CD4-positive, CD25-positive, alpha-beta regulatory T cell (primary cell): ENCODE data around the gene STAB2. TPM values are rescaled to one million over a fixed set of nuclear protein-coding genes. Genes with fewer than 3 reads are reported as not detected.

Experiments used
- ATAC-seq, 2 donors: fragments of 150-1000 bp; cut with Tn5 transposase; one replicate each; pipeline ENCODE4 v1.10.0; 2021; ENCODE audit warnings: low read depth in 2 of 2, moderate number of reproducible peaks in 2 of 2, moderate library complexity in 1 of 2
- DNase-seq, 3 donors: peaks; one replicate each; pipeline versions ENCODE4 v3.0.0 to v3.0.0-alpha.2; 2012 to 2022; ENCODE audit warnings: mixed read lengths in 1 of 3
- H3K27ac ChIP-seq: one replicate; pipeline ENCODE4 v1.7.0; 2013; ENCODE audit warnings: mild to moderate bottlenecking, low read length; ENCODE audit not compliant: insufficient read depth, poor library complexity, severe bottlenecking
- H3K27me3 ChIP-seq: one replicate; pipeline ENCODE4 v1.7.0; 2013; ENCODE audit warnings: low read length; ENCODE audit not compliant: control insufficient read depth, insufficient read depth
- H3K36me3 ChIP-seq: one replicate; pipeline ENCODE4 v1.7.0; 2013; ENCODE audit warnings: mild to moderate bottlenecking, low read length, moderate library complexity; ENCODE audit not compliant: control insufficient read depth, insufficient read depth
- H3K4me1 ChIP-seq: 2 replicates; pipeline ENCODE4 v1.7.0; 2013; ENCODE audit warnings: mild to moderate bottlenecking, low read length; ENCODE audit not compliant: insufficient read depth, control insufficient read depth, poor library complexity, severe bottlenecking
- H3K4me3 ChIP-seq: one replicate; pipeline ENCODE4 v1.7.0; 2013; ENCODE audit warnings: low read depth, mild to moderate bottlenecking, low read length, moderate library complexity
- H3K9me3 ChIP-seq, 2 experiments: 1 replicate in 1 of 2; 2 replicates in 1 of 2; pipeline ENCODE4 v1.7.0; 2013; ENCODE audit warnings: low read length in 2 of 2, mild to moderate bottlenecking in 1 of 2, moderate library complexity in 1 of 2; ENCODE audit not compliant: control insufficient read depth in 2 of 2
- H3K27ac Mint-ChIP-seq, 3 donors: one replicate each; pipeline ENCODE4 v1.8.0; 2020 to 2022; ENCODE audit warnings: mild to moderate bottlenecking in 3 of 3, mixed read lengths in 3 of 3, moderate library complexity in 2 of 3
- H3K27me3 Mint-ChIP-seq: one replicate; pipeline ENCODE4 v1.8.0; 2022; ENCODE audit warnings: mild to moderate bottlenecking, mixed read lengths
- H3K36me3 Mint-ChIP-seq: one replicate; pipeline ENCODE4 v1.8.0; 2020; ENCODE audit warnings: mixed read lengths
- H3K4me1 Mint-ChIP-seq, 4 donors: one replicate each; pipeline ENCODE4 v1.8.0; 2020 to 2022; ENCODE audit warnings: mixed read lengths in 4 of 4, mild to moderate bottlenecking in 1 of 4
- H3K4me3 Mint-ChIP-seq, 4 donors: one replicate each; pipeline ENCODE4 v1.8.0; 2020 to 2022; ENCODE audit warnings: mild to moderate bottlenecking in 4 of 4, mixed read lengths in 4 of 4, moderate library complexity in 3 of 4
- H3K9me3 Mint-ChIP-seq, 7 donors: one replicate each; pipeline ENCODE4 v1.8.0; 2020 to 2022; ENCODE audit warnings: mixed read lengths in 7 of 7, mild to moderate bottlenecking in 3 of 7, moderate library complexity in 2 of 7
- polyA plus RNA-seq, 4 donors: library from polyadenylated mRNA; unstranded; fragments of 300-500 nt; fragmentation: Illumina TruSeq; gene quantifications; one replicate each; pipeline ENCODE4 v1.2.3, GENCODE V29; 2021
- total RNA-seq: library from RNA; stranded (reverse); gene quantifications from one replicate; pipeline ENCODE4 v1.2.3, GENCODE V29; 2022

STAB2 gene
- total and polyA plus RNA-seq, 5 donors from 2014 or later = not detected

DNA sequence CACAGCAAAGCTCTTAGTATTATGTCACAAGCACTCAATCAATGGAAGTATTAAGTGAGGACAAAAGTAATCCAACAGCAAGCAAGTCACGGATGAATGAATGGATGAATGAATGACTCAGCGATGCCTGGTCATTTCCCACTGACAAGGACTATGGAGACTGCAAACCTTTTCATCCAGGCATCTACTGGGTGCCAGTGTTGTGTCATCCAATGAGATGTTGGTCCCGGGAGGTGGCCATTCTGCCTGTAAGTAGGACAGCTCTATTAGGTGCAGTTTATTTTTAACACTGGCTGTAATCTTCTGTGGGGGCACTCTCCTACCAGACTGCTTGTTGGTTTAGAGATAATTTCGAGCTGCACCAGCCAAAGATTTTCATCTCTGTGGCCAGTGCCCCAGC, 39.4 kb downstream of the STAB2 start:
- Mint-ChIP-seq H3K27ac (no peak overlapping the region), H3K9me3 (peaks cover 0 to 5% (median 0%) of the 10 kb centered on the region in 7 donors), H3K4me3 (no peak overlapping the region), H3K36me3 (no peaks in the 10 kb centered on the region), H3K27me3 (peaks cover 8% of the 10 kb centered on the region), H3K4me1 (no peaks in the 10 kb centered on the region)
- DNase-seq = no peak
- no peak overlapping the region for H3K4me3 ChIP-seq
- no peak for ATAC-seq
- H3K27me3 ChIP-seq = no peaks in the 10 kb centered on the region
- H3K36me3 ChIP-seq = no peaks in the 10 kb centered on the region
- H3K9me3 ChIP-seq = no peaks in the 10 kb centered on the region
- H3K27ac ChIP-seq = no peak overlapping the region
- no peaks in the 10 kb centered on the region for H3K4me1 ChIP-seq

DNA sequence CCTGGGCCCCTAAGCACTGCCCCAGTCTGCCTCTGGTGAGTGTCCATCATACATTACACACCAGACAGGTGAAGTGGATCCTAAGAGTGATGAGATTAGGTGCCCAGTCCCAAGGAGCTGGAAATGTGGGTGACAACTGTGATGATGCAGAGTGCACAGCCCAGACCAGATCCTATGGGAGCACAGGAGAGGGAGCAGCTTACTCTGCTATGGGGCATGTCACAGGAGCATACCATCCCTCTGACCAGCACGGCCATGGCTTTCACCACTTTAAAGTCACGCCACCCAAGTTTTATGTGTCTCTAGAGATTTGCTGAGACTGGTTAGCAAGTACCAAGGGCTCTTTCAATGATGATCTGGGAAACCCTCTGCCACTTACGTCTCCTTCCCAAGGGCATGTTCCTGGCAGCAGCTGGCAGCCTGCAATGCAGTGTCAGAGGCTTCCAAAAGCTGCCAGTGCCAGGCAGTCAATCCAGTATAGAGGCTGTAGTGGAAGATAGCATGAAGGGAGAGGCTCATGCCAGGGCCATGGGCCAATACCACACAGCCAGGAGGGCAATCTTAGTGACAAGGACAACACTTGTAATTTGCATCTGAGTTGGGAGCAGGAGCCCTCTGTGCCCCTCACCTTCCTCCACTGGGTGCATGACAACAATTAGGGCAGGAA, 40.2 kb downstream of the STAB2 start:
- Histone ChIP-seq H3K9me3 (no peaks in the 10 kb centered on the region), H3K4me1 (no peaks in the 10 kb centered on the region), H3K36me3 (no peaks in the 10 kb centered on the region), H3K27ac (no peak overlapping the region), H3K27me3 (no peaks in the 10 kb centered on the region), H3K4me3 (no peak overlapping the region)
- ATAC-seq (no peak), DNase-seq (no peak)
- Mint-ChIP-seq H3K27me3 (peaks cover 8% of the 10 kb centered on the region), H3K36me3 (no peaks in the 10 kb centered on the region), H3K27ac (no peak overlapping the region), H3K4me1 (no peaks in the 10 kb centered on the region), H3K4me3 (no peak overlapping the region), H3K9me3 (peaks cover 0 to 4% (median 0%) of the 10 kb centered on the region in 7 donors)

DNA sequence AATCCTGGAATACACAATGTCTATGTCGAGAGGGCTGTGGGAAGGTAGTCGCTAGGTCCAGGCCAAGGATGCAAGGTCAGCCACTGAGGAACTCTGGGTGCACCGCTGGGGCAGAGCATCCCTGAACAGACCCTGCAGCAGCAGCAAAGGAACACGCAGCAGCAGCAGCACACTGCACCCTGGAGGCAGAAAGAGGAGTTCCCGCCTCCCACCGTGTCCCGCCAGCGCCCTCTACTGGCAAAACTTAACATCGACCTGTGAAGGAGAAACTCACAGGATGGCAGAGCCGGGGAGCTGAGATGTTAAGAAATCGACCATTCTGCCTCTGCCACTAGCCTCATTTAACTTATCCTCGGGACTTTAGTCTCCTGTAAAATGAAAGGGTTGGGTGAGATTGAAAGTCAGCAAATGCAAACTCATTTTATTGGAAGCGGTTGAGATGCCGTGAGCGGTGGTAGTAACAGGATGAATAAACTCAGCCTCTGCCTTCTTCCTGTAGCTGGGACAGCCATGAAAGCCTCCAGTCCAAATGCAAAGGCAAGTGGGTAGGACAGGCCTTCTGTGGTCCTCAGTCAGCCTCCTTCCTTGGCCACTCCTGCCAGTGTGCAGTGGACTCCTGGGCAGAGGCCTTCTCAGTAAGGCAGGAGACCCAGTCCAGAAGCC, 45.6 kb downstream of the STAB2 start:
- ATAC-seq = peak in 1 of 2 donors; percentile 40
- H3K27ac Mint-ChIP-seq = no peak overlapping the region

DNA sequence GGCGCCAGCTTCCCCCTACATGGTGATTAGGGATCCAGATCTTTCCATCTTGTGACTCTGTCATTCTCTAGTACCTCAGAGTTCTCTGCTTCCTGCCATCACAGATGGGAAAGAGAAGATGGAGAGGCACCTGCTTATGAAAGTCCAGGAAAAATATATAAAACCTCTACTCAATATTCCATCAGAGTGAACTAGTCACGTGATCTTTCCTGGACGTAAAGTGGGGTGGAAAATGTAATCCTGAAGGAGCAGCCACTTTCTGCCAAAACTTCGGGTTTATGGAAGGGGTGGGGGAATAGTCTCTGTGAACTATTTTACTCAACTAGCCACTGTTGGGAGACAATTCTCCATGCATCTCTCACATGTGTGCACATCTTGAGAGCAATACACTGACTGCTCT, 47.7 kb downstream of the STAB2 start:
- DNase-seq = no peak
- Histone ChIP-seq H3K27me3 (no peaks in the 10 kb centered on the region), H3K4me1 (no peaks in the 10 kb centered on the region), H3K4me3 (no peak overlapping the region), H3K27ac (no peak overlapping the region), H3K9me3 (no peaks in the 10 kb centered on the region), H3K36me3 (no peaks in the 10 kb centered on the region)
- Mint-ChIP-seq H3K4me1 (no peaks in the 10 kb centered on the region), H3K9me3 (peaks cover 0 to 4% (median 2%) of the 10 kb centered on the region in 7 donors), H3K27ac (no peak overlapping the region), H3K4me3 (no peak overlapping the region), H3K27me3 (no peaks in the 10 kb centered on the region), H3K36me3 (no peaks in the 10 kb centered on the region)
- no peak for ATAC-seq

More for the DNA sequence above, 45.6 kb downstream of the STAB2 start:
- peaks cover 0 to 4% (median 2%) of the 10 kb centered on the region in 7 donors for H3K9me3 Mint-ChIP-seq
- Histone ChIP-seq H3K27me3 (no peaks in the 10 kb centered on the region), H3K36me3 (no peaks in the 10 kb centered on the region), H3K4me3 (no peak overlapping the region), H3K4me1 (no peaks in the 10 kb centered on the region), H3K9me3 (no peaks in the 10 kb centered on the region), H3K27ac (no peak overlapping the region)
- no peaks in the 10 kb centered on the region for H3K36me3 Mint-ChIP-seq
- peak; percentile 11 to 60 (median 19) for DNase-seq
- H3K4me3 Mint-ChIP-seq = no peak overlapping the region
- no peaks in the 10 kb centered on the region for H3K4me1 Mint-ChIP-seq
- peaks cover 8% of the 10 kb centered on the region for H3K27me3 Mint-ChIP-seq

DNA sequence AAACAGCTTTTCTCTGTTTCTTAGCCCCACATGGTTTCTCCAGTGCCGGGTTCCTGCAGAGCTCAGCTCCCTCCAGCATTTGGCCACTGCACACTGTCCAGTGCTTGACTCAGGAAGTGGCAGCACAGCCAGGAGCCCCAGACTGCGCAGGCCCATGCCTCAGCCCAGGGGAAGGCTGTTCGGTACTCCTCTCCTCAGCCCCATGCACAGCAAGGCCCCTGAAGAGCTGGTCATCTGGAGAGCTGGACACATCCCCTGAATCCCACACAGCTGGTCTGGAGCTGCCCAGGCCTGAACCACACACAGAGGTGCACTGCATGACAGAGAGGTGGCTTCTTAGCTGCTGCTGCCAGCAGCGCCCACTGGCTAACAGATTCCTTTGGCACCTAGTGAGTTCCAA, 48.3 kb downstream of the STAB2 start:
- no peaks in the 10 kb centered on the region for H3K4me1 ChIP-seq
- Mint-ChIP-seq H3K36me3 (no peaks in the 10 kb centered on the region), H3K4me1 (no peaks in the 10 kb centered on the region), H3K4me3 (no peak overlapping the region), H3K27ac (no peak overlapping the region), H3K27me3 (no peaks in the 10 kb centered on the region), H3K9me3 (peaks cover 0 to 5% (median 2%) of the 10 kb centered on the region in 7 donors)
- ATAC-seq (no peak), DNase-seq (no peak)
- H3K27me3 ChIP-seq = no peaks in the 10 kb centered on the region
- no peak overlapping the region for H3K4me3 ChIP-seq
- no peak overlapping the region for H3K27ac ChIP-seq
- H3K36me3 ChIP-seq = no peaks in the 10 kb centered on the region
- no peaks in the 10 kb centered on the region for H3K9me3 ChIP-seq

DNA sequence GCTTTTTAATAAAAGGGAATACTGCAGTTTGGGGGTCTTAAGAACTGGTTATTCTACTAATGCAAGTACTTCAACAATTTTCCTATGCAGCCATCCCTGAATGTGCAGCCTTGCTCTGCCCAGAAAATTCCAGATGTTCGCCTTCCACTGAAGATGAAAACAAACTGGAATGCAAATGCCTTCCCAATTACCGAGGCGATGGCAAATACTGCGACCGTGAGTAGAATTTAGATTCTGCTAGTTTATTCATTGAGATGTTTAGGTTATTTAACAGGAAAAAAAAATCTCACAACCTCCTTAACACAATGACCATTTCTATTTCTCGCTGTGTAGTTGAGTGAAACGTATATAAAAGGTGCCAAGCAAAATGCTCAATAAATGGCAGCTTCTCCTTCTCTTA, 49.9 kb downstream of the STAB2 start:
- H3K27me3 ChIP-seq = no peaks in the 10 kb centered on the region
- H3K4me3 Mint-ChIP-seq = no peak overlapping the region
- H3K36me3 Mint-ChIP-seq = no peaks in the 10 kb centered on the region
- no peak overlapping the region for H3K27ac ChIP-seq
- no peak overlapping the region for H3K27ac Mint-ChIP-seq
- no peak overlapping the region for H3K4me3 ChIP-seq
- no peaks in the 10 kb centered on the region for H3K27me3 Mint-ChIP-seq
- H3K4me1 ChIP-seq = no peaks in the 10 kb centered on the region
- H3K4me1 Mint-ChIP-seq = no peaks in the 10 kb centered on the region
- DNase-seq (no peak), ATAC-seq (no peak)
- H3K9me3 ChIP-seq = no peaks in the 10 kb centered on the region
- H3K9me3 Mint-ChIP-seq = peaks cover 0 to 4% (median 0%) of the 10 kb centered on the region in 7 donors
- no peaks in the 10 kb centered on the region for H3K36me3 ChIP-seq

DNA sequence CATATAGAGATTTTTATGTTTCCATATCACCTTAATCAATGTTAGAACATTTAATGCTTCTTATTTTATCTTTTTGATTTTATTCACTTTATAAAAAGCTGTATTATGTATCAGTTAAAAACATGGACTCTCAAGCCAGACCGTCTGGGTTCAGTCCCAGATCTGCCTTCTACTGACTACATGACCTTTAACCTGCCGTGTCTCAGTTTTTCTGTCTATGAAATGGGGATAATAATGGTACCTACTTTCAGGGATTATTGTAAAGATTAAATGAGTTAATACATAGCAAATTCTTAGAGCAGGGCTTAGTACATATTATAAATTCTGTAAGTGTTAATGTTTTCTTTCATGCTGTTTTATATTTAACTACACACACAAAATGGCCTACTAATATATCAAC, 50.4 kb downstream of the STAB2 start:
- Mint-ChIP-seq H3K4me3 (no peak overlapping the region), H3K36me3 (no peaks in the 10 kb centered on the region), H3K4me1 (no peaks in the 10 kb centered on the region), H3K27me3 (no peaks in the 10 kb centered on the region), H3K9me3 (peaks cover 0 to 4% (median 0%) of the 10 kb centered on the region in 7 donors), H3K27ac (no peak overlapping the region)
- ATAC-seq = no peak
- Histone ChIP-seq H3K9me3 (no peaks in the 10 kb centered on the region), H3K36me3 (no peaks in the 10 kb centered on the region), H3K4me3 (no peak overlapping the region), H3K27ac (no peak overlapping the region), H3K27me3 (no peaks in the 10 kb centered on the region), H3K4me1 (no peaks in the 10 kb centered on the region)
- DNase-seq = no peak

DNA sequence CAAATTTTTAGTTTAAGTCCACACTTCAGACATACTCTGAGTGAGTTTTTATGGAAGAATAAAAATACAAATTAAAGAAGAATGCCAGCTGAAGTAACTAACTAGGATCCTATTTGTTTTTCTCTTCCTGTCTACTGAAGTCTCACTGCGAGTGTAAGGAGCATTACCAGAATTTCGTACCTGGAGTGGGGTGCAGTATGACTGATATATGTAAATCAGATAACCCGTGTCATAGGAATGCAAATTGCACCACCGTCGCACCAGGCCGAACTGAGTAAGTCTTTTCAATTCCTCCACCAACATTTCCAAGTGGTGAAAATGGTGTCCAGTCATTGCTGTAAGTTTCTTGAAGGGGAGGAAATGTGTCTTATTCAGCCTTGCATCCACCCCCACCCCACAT, 52.9 kb downstream of the STAB2 start:
- no peaks in the 10 kb centered on the region for H3K36me3 ChIP-seq
- Mint-ChIP-seq H3K36me3 (no peaks in the 10 kb centered on the region), H3K4me1 (no peaks in the 10 kb centered on the region), H3K27me3 (no peaks in the 10 kb centered on the region), H3K27ac (no peak overlapping the region), H3K9me3 (peaks cover 0 to 7% (median 0%) of the 10 kb centered on the region in 7 donors), H3K4me3 (no peak overlapping the region)
- H3K9me3 ChIP-seq = no peaks in the 10 kb centered on the region
- no peaks in the 10 kb centered on the region for H3K4me1 ChIP-seq
- DNase-seq = no peak
- no peak for ATAC-seq
- H3K4me3 ChIP-seq = no peak overlapping the region
- H3K27me3 ChIP-seq = no peaks in the 10 kb centered on the region
- H3K27ac ChIP-seq = no peak overlapping the region
